Measurements from ENCODE around the gene PRKD3. TPM values are rescaled to one million over a fixed set of nuclear protein-coding genes. Genes with fewer than 3 reads are reported as not detected.

PRKD3 gene
- total RNA-seq, 1 experiment from 2014 or later, result 40.2 TPM

DNA sequence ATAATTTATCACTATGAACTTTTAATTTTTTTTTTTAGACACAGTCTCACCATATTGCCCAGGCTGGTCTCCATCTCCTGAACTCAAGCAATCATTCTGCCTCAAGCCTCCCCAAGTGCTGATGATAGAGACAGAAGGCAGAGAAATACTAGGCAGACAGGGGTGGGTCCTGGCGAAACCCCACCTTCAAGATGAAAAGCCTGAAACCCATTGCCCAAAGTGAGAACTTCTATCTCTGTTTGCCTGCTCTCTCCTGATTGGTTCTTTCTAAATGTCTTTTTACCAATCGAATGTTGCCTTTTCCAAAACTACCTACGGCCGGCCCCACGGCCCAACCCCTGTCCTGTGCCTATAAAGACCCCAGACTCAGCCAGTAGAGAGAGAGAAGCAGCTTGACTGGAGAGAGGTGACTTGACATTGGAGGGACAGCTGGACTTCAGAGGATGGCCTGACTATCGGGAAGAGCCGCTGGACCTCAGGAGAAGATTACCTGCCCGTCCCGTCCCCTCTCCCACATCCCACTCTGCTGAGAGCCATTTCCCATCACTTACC is 21.9 kb downstream of the PRKD3 start:
- Histone ChIP-seq H3K9me3 (no peaks in the 10 kb centered on the region), H3K4me3 (ENCODE audit: low read depth, low read length) (no peak overlapping the region), H3K36me3 (ENCODE audit: control insufficient read depth, insufficient read depth, low read length) (no peaks in the 10 kb centered on the region), H3K4me1 (no peaks in the 10 kb centered on the region), H3K27me3 (replicated peaks; ENCODE audit: control insufficient read depth, insufficient read depth, low read length) (no peaks in the 10 kb centered on the region)
- H3K36me3 Mint-ChIP-seq (ENCODE audit: insufficient read depth, unreplicated experiment), result peaks cover 11% of the 10 kb centered on the region
- BruUV-seq (replicated peaks), result no TSS peak
- H3K27me3 Mint-ChIP-seq (ENCODE audit: insufficient read depth, unreplicated experiment), result no peaks in the 10 kb centered on the region
- H3K4me1 Mint-ChIP-seq (ENCODE audit: low read depth, unreplicated experiment), result peaks cover 2% of the 10 kb centered on the region
- intact Hi-C loops (cut with micrococcal nuclease; ENCODE audit: unreplicated experiment), result no loop called here
- H3K9me3 Mint-ChIP-seq (ENCODE audit: unreplicated experiment), result no peaks in the 10 kb centered on the region
- DNase-seq, result no peak
- no peak overlapping the region for H3K27ac Mint-ChIP-seq (ENCODE audit: unreplicated experiment)
- no peak overlapping the region for H3K4me3 Mint-ChIP-seq (ENCODE audit: unreplicated experiment)
- CTCF ChIA-PET, result no interaction called here
- TF ChIP-seq, protein P1, sequence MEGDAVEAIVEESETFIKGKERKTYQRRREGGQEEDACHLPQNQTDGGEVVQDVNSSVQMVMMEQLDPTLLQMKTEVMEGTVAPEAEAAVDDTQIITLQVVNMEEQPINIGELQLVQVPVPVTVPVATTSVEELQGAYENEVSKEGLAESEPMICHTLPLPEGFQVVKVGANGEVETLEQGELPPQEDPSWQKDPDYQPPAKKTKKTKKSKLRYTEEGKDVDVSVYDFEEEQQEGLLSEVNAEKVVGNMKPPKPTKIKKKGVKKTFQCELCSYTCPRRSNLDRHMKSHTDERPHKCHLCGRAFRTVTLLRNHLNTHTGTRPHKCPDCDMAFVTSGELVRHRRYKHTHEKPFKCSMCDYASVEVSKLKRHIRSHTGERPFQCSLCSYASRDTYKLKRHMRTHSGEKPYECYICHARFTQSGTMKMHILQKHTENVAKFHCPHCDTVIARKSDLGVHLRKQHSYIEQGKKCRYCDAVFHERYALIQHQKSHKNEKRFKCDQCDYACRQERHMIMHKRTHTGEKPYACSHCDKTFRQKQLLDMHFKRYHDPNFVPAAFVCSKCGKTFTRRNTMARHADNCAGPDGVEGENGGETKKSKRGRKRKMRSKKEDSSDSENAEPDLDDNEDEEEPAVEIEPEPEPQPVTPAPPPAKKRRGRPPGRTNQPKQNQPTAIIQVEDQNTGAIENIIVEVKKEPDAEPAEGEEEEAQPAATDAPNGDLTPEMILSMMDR (IDR thresholded peaks at IDR 0.05; ENCODE audit: insufficient read depth in 1 of 2, low read depth in 1 of 2, low read length in 1 of 2, severe bottlenecking in 1 of 2, unreplicated experiment in 1 of 2), result no peak
- POLR2A ChIA-PET, result no interaction called here

DNA sequence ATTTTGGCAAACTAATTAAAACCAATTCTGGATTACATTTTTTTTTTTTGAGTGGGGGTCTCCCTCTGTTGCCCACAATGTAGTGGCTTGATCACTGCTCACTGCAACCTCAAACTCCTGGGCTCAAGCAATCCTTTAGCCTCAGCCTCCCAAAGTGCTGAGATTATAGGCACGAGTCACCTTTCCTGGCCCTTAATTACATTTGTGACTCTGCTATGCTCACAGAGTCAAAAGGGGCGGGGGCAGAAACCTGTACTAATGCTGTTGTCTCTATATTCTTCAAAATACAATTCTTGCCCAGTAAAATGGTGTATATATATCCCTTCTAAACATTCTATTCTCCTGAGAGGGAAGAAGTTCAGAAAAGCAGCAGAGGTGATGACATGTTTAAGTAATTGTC is 23.2 kb downstream of the PRKD3 start:
- H3K9me3 ChIP-seq, result no peaks in the 10 kb centered on the region
- CTCF ChIA-PET, result no interaction called here
- intact Hi-C loops (cut with micrococcal nuclease; ENCODE audit: unreplicated experiment), result loop anchor here (2.0 kb wide), 1 partner anchor 75 kb away; no protein-coding TSS in a partner anchor
- peaks cover 9% of the 10 kb centered on the region for H3K36me3 Mint-ChIP-seq (ENCODE audit: insufficient read depth, unreplicated experiment)
- H3K4me1 ChIP-seq, result no peaks in the 10 kb centered on the region
- no peaks in the 10 kb centered on the region for H3K27me3 Mint-ChIP-seq (ENCODE audit: insufficient read depth, unreplicated experiment)
- H3K4me3 Mint-ChIP-seq (ENCODE audit: unreplicated experiment), result no peak overlapping the region
- H3K36me3 ChIP-seq (ENCODE audit: control insufficient read depth, insufficient read depth, low read length), result no peaks in the 10 kb centered on the region
- no peaks in the 10 kb centered on the region for H3K27me3 ChIP-seq (replicated peaks; ENCODE audit: control insufficient read depth, insufficient read depth, low read length)
- DNase-seq, result no peak
- TF ChIP-seq, protein P1 (IDR thresholded peaks at IDR 0.05; ENCODE audit: insufficient read depth in 1 of 2, low read depth in 1 of 2, low read length in 1 of 2, severe bottlenecking in 1 of 2, unreplicated experiment in 1 of 2), result no peak
- POLR2A ChIA-PET, result no interaction called here
- H3K4me1 Mint-ChIP-seq (ENCODE audit: low read depth, unreplicated experiment), result no peaks in the 10 kb centered on the region
- H3K4me3 ChIP-seq (ENCODE audit: low read depth, low read length), result no peak overlapping the region
- H3K27ac Mint-ChIP-seq (ENCODE audit: unreplicated experiment), result no peak overlapping the region
- BruUV-seq (replicated peaks), result no TSS peak
- no peaks in the 10 kb centered on the region for H3K9me3 Mint-ChIP-seq (ENCODE audit: unreplicated experiment)

DNA sequence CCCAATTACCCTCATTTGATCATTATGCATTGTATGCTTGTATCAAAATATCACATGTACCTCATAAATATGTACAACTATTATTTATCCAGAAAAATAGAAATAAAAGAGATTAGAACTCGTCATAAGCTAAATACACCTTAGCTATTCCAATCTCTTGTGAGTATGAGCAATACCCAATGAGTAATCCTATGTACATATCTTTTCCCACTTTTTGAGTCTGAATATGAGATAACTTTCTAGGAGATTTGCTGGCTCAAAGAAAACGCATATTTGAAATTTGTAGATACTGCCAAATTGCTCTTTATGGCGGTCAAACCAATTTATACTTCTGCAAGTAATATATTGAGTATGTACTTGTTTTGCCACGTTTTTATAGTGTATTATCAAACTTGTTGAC is 24.1 kb downstream of the PRKD3 start:
- POLR2A ChIA-PET, result no interaction called here
- BruUV-seq (replicated peaks), result no TSS peak
- no peaks in the 10 kb centered on the region for H3K27me3 Mint-ChIP-seq (ENCODE audit: insufficient read depth, unreplicated experiment)
- Histone ChIP-seq H3K9me3 (no peaks in the 10 kb centered on the region), H3K36me3 (ENCODE audit: control insufficient read depth, insufficient read depth, low read length) (no peaks in the 10 kb centered on the region), H3K4me3 (ENCODE audit: low read depth, low read length) (no peak overlapping the region), H3K4me1 (no peaks in the 10 kb centered on the region), H3K27me3 (replicated peaks; ENCODE audit: control insufficient read depth, insufficient read depth, low read length) (no peaks in the 10 kb centered on the region)
- no peak for DNase-seq
- intact Hi-C loops (cut with micrococcal nuclease; ENCODE audit: unreplicated experiment), result loop anchor here (2.0 kb wide), 1 partner anchor 76 kb away; no protein-coding TSS in a partner anchor
- TF ChIP-seq, protein P1 (IDR thresholded peaks at IDR 0.05; ENCODE audit: insufficient read depth in 1 of 2, low read depth in 1 of 2, low read length in 1 of 2, severe bottlenecking in 1 of 2, unreplicated experiment in 1 of 2), result no peak
- peaks cover 9% of the 10 kb centered on the region for H3K36me3 Mint-ChIP-seq (ENCODE audit: insufficient read depth, unreplicated experiment)
- H3K27ac Mint-ChIP-seq (ENCODE audit: unreplicated experiment), result no peak overlapping the region
- H3K9me3 Mint-ChIP-seq (ENCODE audit: unreplicated experiment), result no peaks in the 10 kb centered on the region
- CTCF ChIA-PET, result no interaction called here
- H3K4me3 Mint-ChIP-seq (ENCODE audit: unreplicated experiment), result no peak overlapping the region
- H3K4me1 Mint-ChIP-seq (ENCODE audit: low read depth, unreplicated experiment), result no peaks in the 10 kb centered on the region

Measured in Caco-2 (cell line).